Measurements from ENCODE around the gene PHLDB3.

PHLDB3 gene

GRCh38 chr19:43538922-43539321 lies 34.4 kb upstream of the PHLDB3 start:
- H3K4me3 ChIP-seq (ENCODE audit: low read depth, low read length): no peak overlapping the region
- in situ Hi-C loops (cut with HindIII; ENCODE audit: low sequenced_read_pairs): no loop called here
- TF ChIP-seq CTCF (IDR thresholded peaks at IDR 0.05; ENCODE audit: low read depth, low read length, missing control alignments): no peak
- no peak for DNase-seq (ENCODE audit: low read depth)

- peak; percentile 46 for DNase-seq (ENCODE audit: low read depth)
- in situ Hi-C loops (cut with HindIII; ENCODE audit: low sequenced_read_pairs): no loop called here
Measured at GRCh38 chr19:43534816-43535761, 30.5 kb upstream of the PHLDB3 start.

GRCh38 chr19:43534305-43534815 lies 29.8 kb upstream of the PHLDB3 start:
- no peak for DNase-seq (ENCODE audit: low read depth)
- no peak for TF ChIP-seq CTCF (IDR thresholded peaks at IDR 0.05; ENCODE audit: low read depth, low read length, missing control alignments)
- in situ Hi-C loops (cut with HindIII; ENCODE audit: low sequenced_read_pairs): no loop called here
- peak overlapping the region; percentile 37 for H3K4me3 ChIP-seq (ENCODE audit: low read depth, low read length)

More at GRCh38 chr19:43534816-43535761, 30.5 kb upstream of the PHLDB3 start:
- no peak overlapping the region for H3K4me3 ChIP-seq (ENCODE audit: low read depth, low read length)
- peak; percentile 67 for TF ChIP-seq CTCF (IDR thresholded peaks at IDR 0.05; ENCODE audit: low read depth, low read length, missing control alignments)

- in situ Hi-C loops (cut with HindIII; ENCODE audit: low sequenced_read_pairs): no loop called here
- TF ChIP-seq CTCF (IDR thresholded peaks at IDR 0.05; ENCODE audit: low read depth, low read length, missing control alignments): no peak
- DNase-seq (ENCODE audit: low read depth): peak; percentile 99
- peak overlapping the region; percentile 51 for H3K4me3 ChIP-seq (ENCODE audit: low read depth, low read length)
Measured at GRCh38 chr19:43533546-43534304, 29.2 kb upstream of the PHLDB3 start.

GRCh38 chr19:43532962-43533545 lies 28.5 kb upstream of the PHLDB3 start, which contains the start of gene ZNF575:
Gene ZNF575, plus strand, starts transcription at chr19:43533188. Its CDS starts 1,235 bp downstream, at chr19:43534423.
- no peak for TF ChIP-seq CTCF (IDR thresholded peaks at IDR 0.05; ENCODE audit: low read depth, low read length, missing control alignments)
- peak; percentile 84 for DNase-seq (ENCODE audit: low read depth)
- H3K4me3 ChIP-seq (ENCODE audit: low read depth, low read length): peak within 1 kb of the TSS; percentile 51
- in situ Hi-C loops (cut with HindIII; ENCODE audit: low sequenced_read_pairs): no loop called here

GRCh38 chr19:43532571-43532961 lies 28.0 kb upstream of the PHLDB3 start:
- peak overlapping the region; percentile 51 for H3K4me3 ChIP-seq (ENCODE audit: low read depth, low read length)
- DNase-seq (ENCODE audit: low read depth): no peak
- no peak for TF ChIP-seq CTCF (IDR thresholded peaks at IDR 0.05; ENCODE audit: low read depth, low read length, missing control alignments)
- in situ Hi-C loops (cut with HindIII; ENCODE audit: low sequenced_read_pairs): no loop called here

Data from astrocyte of the cerebellum (primary cell).